Left cardiac atrium (tissue), 4 donors: ENCODE results near the gene METTL6. TPM values are rescaled to one million over a fixed set of nuclear protein-coding genes. Genes with fewer than 3 reads are reported as not detected.
"Not testable (repeated sequence)": the region's sequence is repeated elsewhere in the genome, so short reads cannot be mapped to it uniquely, and the experiment has no call there.

Source experiments
- ATAC-seq, 2 donors: fragments of 200-7000 bp; cut with Tn5 transposase; one replicate each; pipeline ENCODE4 v1.9.1; 2020; ENCODE audit warnings: mild to moderate bottlenecking in 2 of 2, moderate library complexity in 2 of 2
- DNase-seq: peaks from one replicate; pipeline ENCODE4 v3.0.0-alpha.2; 2020
- intact Hi-C, 2 donors: fragments of 100-400 bp; cut with DNase I; formaldehyde crosslinking; loops; one replicate each; pipeline versions ENCODE4 v1.14.1 to v1.15.1; 2022 to 2023
- long read RNA-seq: library from polyadenylated mRNA; unstranded; transcript quantifications from one replicate; pipeline ENCODE4 v2.0.0, GENCODE V29; 2021
- total RNA-seq, 2 donors: library from RNA; stranded (reverse); fragmentation: NEBNext Ultra II Directional; extraction: Animal tissue kit (Norgen Biotek cat#: 25700); gene quantifications; one replicate each; pipeline ENCODE4 v1.2.1, GENCODE V29; 2021
- donor health status: DM: no; HTN: yes; CAD: no.
- donor health status: DM: no; HTN: yes; CAD: no; lungs with severe emphysema.
- donor health status: DM: yes; HTN: yes; CAD: no.
- donor health status: Dilated cardiomyopathy.

Gene METTL6, protein sequence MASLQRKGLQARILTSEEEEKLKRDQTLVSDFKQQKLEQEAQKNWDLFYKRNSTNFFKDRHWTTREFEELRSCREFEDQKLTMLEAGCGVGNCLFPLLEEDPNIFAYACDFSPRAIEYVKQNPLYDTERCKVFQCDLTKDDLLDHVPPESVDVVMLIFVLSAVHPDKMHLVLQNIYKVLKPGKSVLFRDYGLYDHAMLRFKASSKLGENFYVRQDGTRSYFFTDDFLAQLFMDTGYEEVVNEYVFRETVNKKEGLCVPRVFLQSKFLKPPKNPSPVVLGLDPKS
- total RNA-seq = 10 to 100 TPM; 10.3 to 10.8 TPM
- long read RNA-seq, partial matches to known transcripts = 0 of 9 reads
- long read RNA-seq, other reads (novel, unspliced or antisense) = 6 of 9 reads

GRCh38 chr3:15427182-15427880 lies at the start of gene METTL6, which contains the start of gene EAF1:
TSS of gene METTL6 (minus strand) at chr3:15427544. CDS start at chr3:15426511, 1,033 bp downstream.
TSS of gene EAF1 (plus strand) at chr3:15427598. CDS start at chr3:15427780, 182 bp downstream.
- intact Hi-C loops = loop anchor here (5.0 to 10.0 kb wide), 2 partner anchors 127 to 130 kb away; no protein-coding TSS in a partner anchor
- ATAC-seq = peak; percentile 96 to 98

DNA sequence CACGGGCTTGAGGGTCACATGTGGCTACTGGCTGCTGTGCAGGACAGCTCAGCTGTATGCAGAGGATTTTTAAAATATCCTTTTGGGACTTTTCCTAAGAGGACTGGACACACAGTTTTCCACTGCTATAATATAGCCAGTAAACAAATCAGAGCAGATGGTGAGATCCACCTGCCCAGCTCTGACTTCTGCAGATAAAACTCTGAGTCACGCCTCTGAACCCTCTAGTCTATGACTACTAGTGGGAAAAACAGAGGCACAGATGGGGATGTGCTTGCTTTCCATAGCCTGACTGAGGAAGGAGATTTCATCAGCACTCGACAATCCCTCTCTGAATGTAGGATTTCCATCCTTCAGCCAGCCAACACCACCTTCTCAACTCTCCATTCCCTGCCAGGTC lies 49.0 kb upstream of the METTL6 start:
- peak in 1 of 2 donors; percentile 50 for ATAC-seq
- no peak for DNase-seq
- intact Hi-C loops = no loop called here

More at GRCh38 chr3:15427182-15427880, at the start of gene METTL6, which contains the start of gene EAF1:
- DNase-seq = peak; percentile 92

- intact Hi-C loops = no loop called here
- ATAC-seq (no peak), DNase-seq (no peak)
Measured at GRCh38 chr3:15475161-15475560, 47.8 kb upstream of the METTL6 start.

GRCh38 chr3:15471861-15472260 lies 44.5 kb upstream of the METTL6 start:
- intact Hi-C loops = no loop called here

GRCh38 chr3:15470849-15471248 lies 43.5 kb upstream of the METTL6 start:
- intact Hi-C loops = no loop called here
- DNase-seq = no peak
- ATAC-seq = no peak

More at GRCh38 chr3:15471861-15472260, 44.5 kb upstream of the METTL6 start:
- no peak for ATAC-seq
- DNase-seq = no peak

DNA sequence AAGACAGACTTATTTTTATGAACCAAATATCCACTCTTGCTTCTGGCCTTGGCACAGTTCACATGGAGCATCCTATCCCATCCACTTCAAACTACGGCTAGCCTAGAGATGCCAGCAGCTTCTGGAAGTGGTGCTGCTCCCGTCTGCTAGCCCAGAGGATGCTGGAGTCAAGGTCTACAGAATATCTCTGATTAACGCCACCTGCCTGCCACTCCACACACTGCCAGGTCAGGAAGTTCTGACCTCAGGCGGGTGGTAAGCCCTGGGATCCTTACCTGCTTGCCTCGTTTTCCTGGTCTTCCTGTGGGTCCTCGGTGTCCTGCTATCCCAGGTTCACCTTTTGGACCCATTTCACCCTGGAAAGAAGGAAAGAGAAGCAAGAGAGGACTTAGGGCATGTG lies 42.9 kb upstream of the METTL6 start:
- no peak for DNase-seq
- ATAC-seq = no peak
- intact Hi-C loops = no loop called here

GRCh38 chr3:15467227-15468181 lies 40.2 kb upstream of the METTL6 start:
- intact Hi-C loops = no loop called here
- no peak for DNase-seq
- ATAC-seq = peak in 1 of 2 donors; percentile 27

- no peak for ATAC-seq
- no peak for DNase-seq
- intact Hi-C loops = no loop called here
Measured at GRCh38 chr3:15465876-15466585, 38.7 kb upstream of the METTL6 start.

- DNase-seq = no peak
- intact Hi-C loops = no loop called here
- ATAC-seq = no peak
Measured at GRCh38 chr3:15462451-15462850, 35.1 kb upstream of the METTL6 start.

- no peak for ATAC-seq
- DNase-seq = no peak
- intact Hi-C loops = no loop called here
Measured at GRCh38 chr3:15460891-15461531, 33.7 kb upstream of the METTL6 start.

DNA sequence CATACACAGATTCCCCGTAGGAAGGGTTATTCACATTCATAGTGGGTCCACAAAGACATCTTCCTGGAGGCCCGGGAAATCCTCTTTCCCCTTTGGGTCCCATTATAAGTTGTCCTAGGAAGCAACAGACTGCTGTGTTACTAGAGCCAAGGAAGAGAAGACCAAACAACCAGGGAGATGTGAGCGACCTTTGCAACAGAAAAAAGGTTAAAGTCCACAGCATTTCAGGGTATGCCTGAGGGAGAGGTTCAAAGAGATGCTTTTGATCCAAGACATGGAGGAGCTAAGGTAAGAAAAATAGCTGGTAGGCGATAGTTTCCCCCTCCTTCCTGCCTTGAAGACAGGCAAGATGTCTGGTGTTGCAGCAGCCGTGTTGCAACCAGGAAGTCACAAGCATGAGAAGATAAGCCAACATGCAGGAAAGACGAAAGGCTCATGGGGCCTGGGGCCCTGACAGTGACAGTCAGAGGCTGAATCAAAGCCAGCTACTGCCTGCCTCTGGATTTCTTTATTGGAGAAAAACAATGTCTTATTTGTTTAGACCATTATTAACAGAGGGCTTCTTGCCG lies 31.0 kb upstream of the METTL6 start:
- ATAC-seq = no peak
- DNase-seq = no peak
- intact Hi-C loops = no loop called here

DNA sequence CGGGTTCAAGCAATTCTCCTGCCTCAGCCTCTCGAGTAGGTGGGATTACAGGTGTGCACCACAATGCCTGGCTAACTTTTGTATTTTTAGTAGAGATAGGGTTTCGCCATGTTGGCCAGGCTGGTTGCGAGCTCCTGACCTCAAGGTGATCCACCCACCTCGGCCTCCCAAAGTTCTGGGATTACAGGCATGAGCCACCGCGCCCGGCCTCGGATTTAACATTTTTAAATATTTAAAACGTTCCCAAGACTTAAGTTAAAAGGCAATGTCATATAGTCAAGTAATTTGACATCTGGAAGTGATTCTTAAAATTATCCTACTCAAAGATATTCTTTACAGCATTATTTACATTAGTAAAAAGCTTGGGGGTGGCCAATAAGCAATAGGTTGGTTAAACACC lies 29.6 kb upstream of the METTL6 start:
- DNase-seq, ATAC-seq, intact Hi-C loops: not testable (repeated sequence)

- DNase-seq = no peak
- intact Hi-C loops = no loop called here
- no peak for ATAC-seq
Measured at GRCh38 chr3:15456321-15456720, 29.0 kb upstream of the METTL6 start.

DNA sequence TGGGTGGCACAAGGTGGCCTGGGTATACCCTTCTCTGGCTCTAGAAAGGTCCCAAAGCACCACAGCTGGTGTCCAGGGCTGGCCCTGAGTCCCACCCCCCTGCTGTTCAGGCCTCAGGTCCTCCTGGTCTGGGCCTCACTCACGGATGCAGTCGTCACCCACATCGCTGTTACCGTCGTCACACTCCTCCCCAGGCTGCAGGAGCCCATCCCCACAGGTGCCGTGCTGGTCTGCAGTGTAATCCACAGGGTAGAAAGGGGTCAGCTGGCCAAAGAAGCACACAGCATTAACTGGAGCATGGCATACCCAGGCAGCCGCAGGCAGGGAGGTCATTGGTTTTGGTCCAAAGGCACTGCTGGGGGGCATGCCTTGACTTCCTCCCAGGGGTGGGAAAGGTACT lies 28.4 kb upstream of the METTL6 start:
- no peak for DNase-seq
- ATAC-seq = no peak
- intact Hi-C loops = no loop called here

DNA sequence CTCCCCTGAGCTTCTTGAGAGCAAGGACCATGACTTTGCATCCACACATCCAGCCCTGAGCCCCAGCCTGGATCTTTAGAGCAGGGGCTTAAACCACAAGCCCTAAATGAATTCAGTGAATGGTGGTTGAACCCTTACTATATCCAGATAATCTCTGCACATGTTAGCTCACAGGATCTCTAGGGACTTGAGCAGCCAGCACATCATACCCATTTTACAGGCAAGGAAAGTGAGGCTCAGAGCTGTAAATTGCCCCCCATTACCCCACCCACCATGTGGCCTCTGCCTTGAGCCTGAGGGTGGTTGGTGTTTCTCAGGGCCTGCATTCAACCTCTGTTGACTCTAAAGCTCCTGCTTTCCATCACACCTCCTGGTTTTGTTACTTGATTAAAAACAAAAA lies 27.6 kb upstream of the METTL6 start:
- DNase-seq (no peak), ATAC-seq (no peak)
- intact Hi-C loops = no loop called here

GRCh38 chr3:15453991-15454625 lies 26.8 kb upstream of the METTL6 start:
- DNase-seq = no peak
- no peak for ATAC-seq
- intact Hi-C loops = no loop called here

- no peak for ATAC-seq
Measured at GRCh38 chr3:15453501-15453900, 26.2 kb upstream of the METTL6 start.

More at GRCh38 chr3:15453501-15453900, 26.2 kb upstream of the METTL6 start:
- intact Hi-C loops = no loop called here
- DNase-seq = no peak
